Thoracic aorta (tissue), 2 donors: ENCODE data around the gene USH2A. TPM values are rescaled to one million over a fixed set of nuclear protein-coding genes. Genes with fewer than 3 reads are reported as not detected.

Experiments
- ATAC-seq: fragments of 150-250 bp; one replicate; pipeline ENCODE4 v1.8.0; 2017; ENCODE audit warnings: low read depth; ENCODE audit not compliant: insufficient number of reproducible peaks, low FRiP score
- DNase-seq: peaks from one replicate; pipeline ENCODE4 v3.0.0-alpha.2; 2020; ENCODE audit warnings: low spot score
- H3K27ac ChIP-seq, 2 donors: fragments of 200-600 bp; sonication (generic); 1 replicate in 1 of 2; 2 replicates in 1 of 2; pipeline ENCODE4 v1.5.1; 2016; ENCODE audit warnings: mild to moderate bottlenecking in 2 of 2, moderate library complexity in 2 of 2
- H3K27me3 ChIP-seq: fragments of 200-600 bp; sonication (generic); replicated peaks from 2 replicates; pipeline ENCODE4 v1.6.0; 2016; ENCODE audit warnings: mild to moderate bottlenecking; ENCODE audit not compliant: insufficient read depth
- H3K36me3 ChIP-seq: fragments of 200-600 bp; sonication (generic); one replicate; pipeline ENCODE4 v1.5.1; 2016
- H3K4me1 ChIP-seq, 2 donors: fragments of 200-600 bp; sonication (generic); 1 replicate in 1 of 2; 2 replicates in 1 of 2; pipeline versions ENCODE4 v1.5.1 to v1.6.0; 2016; ENCODE audit warnings: low read depth in 2 of 2, mild to moderate bottlenecking in 1 of 2; ENCODE audit not compliant: control insufficient read depth in 1 of 2
- H3K4me3 ChIP-seq: fragments of 200-600 bp; sonication (generic); 2 replicates; pipeline ENCODE4 v1.5.1; 2016; ENCODE audit warnings: mild to moderate bottlenecking
- H3K9me3 ChIP-seq: fragments of 200-600 bp; sonication (generic); 2 replicates; pipeline ENCODE4 v1.5.1; 2016
- total RNA-seq, 2 donors: library from RNA; depleted of rRNA; stranded (reverse); fragments of >200 nt; gene quantifications; one replicate each; pipeline versions ENCODE4 v1.1.0 to v1.2.3, GENCODE V29; 2016
- TF ChIP-seq, protein P1 (sequence below): fragments of 200-600 bp; sonication (generic); IDR thresholded peaks from one replicate; pipeline ENCODE4 v1.5.1; 2019; ENCODE audit warnings: antibody characterized with exemption

Gene USH2A
- total RNA-seq, 2 donors from 2014 or later = not detected

DNA sequence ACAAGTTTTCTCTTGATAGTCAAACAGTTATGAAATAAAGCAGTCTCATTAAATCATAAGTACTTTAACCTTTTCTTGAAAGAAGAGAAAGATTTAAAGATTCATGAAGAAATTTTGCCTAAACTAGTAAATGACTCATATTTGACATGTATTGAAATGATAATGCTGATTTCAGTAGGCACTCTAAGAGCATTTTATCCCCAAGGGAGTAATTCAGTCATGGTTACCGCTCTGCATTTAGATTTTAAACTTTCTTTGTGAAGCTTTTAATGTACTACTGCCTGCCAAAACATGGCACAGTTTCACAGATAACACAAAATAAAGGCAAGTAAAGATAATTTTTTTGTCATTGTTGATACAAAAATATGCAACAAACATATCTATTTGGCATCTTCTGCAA is 6.8 kb downstream of the USH2A start:
- no peaks in the 10 kb centered on the region for H3K4me1 ChIP-seq
- no peaks in the 10 kb centered on the region for H3K36me3 ChIP-seq
- H3K27ac ChIP-seq = no peak overlapping the region
- DNase-seq = no peak
- H3K4me3 ChIP-seq = no peak overlapping the region
- no peaks in the 10 kb centered on the region for H3K27me3 ChIP-seq
- no peaks in the 10 kb centered on the region for H3K9me3 ChIP-seq
- TF ChIP-seq, protein P1, sequence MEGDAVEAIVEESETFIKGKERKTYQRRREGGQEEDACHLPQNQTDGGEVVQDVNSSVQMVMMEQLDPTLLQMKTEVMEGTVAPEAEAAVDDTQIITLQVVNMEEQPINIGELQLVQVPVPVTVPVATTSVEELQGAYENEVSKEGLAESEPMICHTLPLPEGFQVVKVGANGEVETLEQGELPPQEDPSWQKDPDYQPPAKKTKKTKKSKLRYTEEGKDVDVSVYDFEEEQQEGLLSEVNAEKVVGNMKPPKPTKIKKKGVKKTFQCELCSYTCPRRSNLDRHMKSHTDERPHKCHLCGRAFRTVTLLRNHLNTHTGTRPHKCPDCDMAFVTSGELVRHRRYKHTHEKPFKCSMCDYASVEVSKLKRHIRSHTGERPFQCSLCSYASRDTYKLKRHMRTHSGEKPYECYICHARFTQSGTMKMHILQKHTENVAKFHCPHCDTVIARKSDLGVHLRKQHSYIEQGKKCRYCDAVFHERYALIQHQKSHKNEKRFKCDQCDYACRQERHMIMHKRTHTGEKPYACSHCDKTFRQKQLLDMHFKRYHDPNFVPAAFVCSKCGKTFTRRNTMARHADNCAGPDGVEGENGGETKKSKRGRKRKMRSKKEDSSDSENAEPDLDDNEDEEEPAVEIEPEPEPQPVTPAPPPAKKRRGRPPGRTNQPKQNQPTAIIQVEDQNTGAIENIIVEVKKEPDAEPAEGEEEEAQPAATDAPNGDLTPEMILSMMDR = no peak
- ATAC-seq = no peak

DNA sequence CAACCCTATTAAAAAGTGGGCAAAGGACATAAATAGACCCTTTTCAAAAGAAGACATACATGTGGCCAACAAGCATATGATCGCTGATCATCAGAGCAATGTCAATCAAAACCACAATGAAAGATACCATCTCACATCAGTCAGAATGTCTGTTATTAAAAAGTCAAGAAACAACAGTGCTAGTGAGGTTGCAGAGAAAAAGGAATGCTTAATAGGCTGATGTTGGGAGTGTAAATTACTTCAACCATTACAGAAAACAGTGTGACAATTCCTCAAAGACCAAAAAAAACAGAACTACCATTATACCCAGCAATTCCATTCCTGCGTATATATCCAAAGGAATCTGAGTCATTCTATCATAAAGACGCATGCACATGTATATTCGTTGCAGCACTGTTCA is 13.2 kb downstream of the USH2A start:
- TF ChIP-seq, protein P1 = no peak
- no peak for DNase-seq

DNA sequence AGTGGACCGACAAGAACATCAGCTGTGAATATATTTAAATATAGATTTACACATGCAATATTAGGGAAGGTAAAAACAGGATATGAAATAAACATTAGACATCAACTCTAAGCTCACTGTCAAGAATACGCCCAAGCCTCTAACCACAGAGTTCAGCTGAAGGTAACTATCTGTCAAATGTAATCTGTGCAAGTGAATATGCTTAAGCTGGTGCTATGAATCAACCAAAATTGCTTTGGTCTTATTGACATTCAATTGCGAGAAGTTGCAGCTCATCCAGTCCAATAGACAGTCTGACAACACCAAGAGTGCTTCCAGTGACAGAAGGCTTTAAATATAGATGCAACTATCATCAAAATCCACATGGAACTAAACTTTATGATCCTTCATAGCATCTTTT is 32.3 kb downstream of the USH2A start:
- no peak for DNase-seq

More for the DNA sequence above, 13.2 kb downstream of the USH2A start:
- H3K36me3 ChIP-seq = no peaks in the 10 kb centered on the region
- ATAC-seq = no peak
- no peak overlapping the region for H3K27ac ChIP-seq
- no peaks in the 10 kb centered on the region for H3K4me1 ChIP-seq
- no peaks in the 10 kb centered on the region for H3K9me3 ChIP-seq
- no peak overlapping the region for H3K4me3 ChIP-seq
- H3K27me3 ChIP-seq = no peaks in the 10 kb centered on the region

DNA sequence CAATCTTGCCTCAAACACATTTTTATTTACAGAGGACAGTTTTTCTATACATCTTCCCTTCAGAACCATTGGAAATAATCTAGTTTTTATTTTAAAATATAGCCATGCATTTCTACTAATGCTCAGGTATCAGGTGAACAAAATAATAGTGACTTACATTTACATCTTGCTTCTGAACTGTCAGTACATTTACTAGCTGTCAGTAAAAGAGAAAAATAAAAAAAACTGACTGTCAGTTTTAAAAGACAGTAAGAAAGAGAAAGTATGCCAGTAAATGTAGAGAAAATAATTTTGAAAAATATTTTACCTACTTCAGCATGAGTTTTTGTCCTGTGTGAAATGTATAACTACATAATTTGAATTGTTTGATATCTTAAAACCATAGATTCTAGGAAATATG is 33.5 kb downstream of the USH2A start:
- DNase-seq (no peak), ATAC-seq (no peak)
- Histone ChIP-seq H3K9me3 (no peaks in the 10 kb centered on the region), H3K27ac (no peak overlapping the region), H3K4me1 (no peaks in the 10 kb centered on the region), H3K27me3 (no peaks in the 10 kb centered on the region), H3K4me3 (no peak overlapping the region), H3K36me3 (no peaks in the 10 kb centered on the region)
- TF ChIP-seq, protein P1 = no peak

More for the DNA sequence above, 32.3 kb downstream of the USH2A start:
- H3K27ac ChIP-seq = no peak overlapping the region
- no peaks in the 10 kb centered on the region for H3K4me1 ChIP-seq
- TF ChIP-seq, protein P1 = no peak
- no peak overlapping the region for H3K4me3 ChIP-seq
- H3K9me3 ChIP-seq = no peaks in the 10 kb centered on the region
- H3K27me3 ChIP-seq = no peaks in the 10 kb centered on the region
- H3K36me3 ChIP-seq = no peaks in the 10 kb centered on the region
- no peak for ATAC-seq

DNA sequence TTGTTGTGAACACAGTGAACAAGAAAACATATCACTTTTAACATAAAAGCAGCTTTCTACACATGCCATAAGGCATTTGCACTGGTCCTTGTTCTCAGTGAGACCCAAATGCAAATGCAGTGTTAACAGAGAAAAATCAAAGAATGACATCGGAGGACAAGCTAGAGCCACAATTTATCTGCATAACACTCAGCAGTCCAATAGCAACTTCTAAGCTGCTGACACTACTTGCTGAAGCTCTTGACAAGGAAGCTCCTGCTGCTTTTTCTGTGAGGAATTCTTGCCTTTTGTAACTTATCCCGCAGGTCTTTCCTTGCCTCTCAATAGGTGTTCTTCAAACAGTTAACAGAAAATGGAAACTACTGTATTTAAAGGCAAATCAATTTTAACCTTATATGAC is 34.7 kb downstream of the USH2A start:
- Histone ChIP-seq H3K27me3 (no peaks in the 10 kb centered on the region), H3K9me3 (no peaks in the 10 kb centered on the region), H3K27ac (no peak overlapping the region), H3K4me3 (no peak overlapping the region), H3K4me1 (no peaks in the 10 kb centered on the region), H3K36me3 (no peaks in the 10 kb centered on the region)
- ATAC-seq = no peak
- TF ChIP-seq, protein P1 = no peak
- DNase-seq = no peak
